Mesendoderm (in vitro differentiated cells): ENCODE results near the gene S100A13.
"Not testable (repeated sequence)": the region's sequence is repeated elsewhere in the genome, so short reads cannot be mapped to it uniquely, and the experiment has no call there.

Source experiments
- DNase-seq: peaks from one replicate; pipeline ENCODE4 v3.0.0; 2013
- H2AK5ac ChIP-seq: 2 replicates; pipeline ENCODE4 v1.6.1; 2013; ENCODE audit warnings: low read length, inconsistent platforms
- H2BK120ac ChIP-seq: 2 replicates; pipeline ENCODE4 v1.6.1; 2013; ENCODE audit warnings: low read depth, mild to moderate bottlenecking, low read length, moderate library complexity, mixed read lengths
- H2BK15ac ChIP-seq: replicated peaks from 2 replicates; pipeline ENCODE4 v1.6.1; 2013; ENCODE audit warnings: low read depth, mild to moderate bottlenecking, moderate library complexity
- H2BK5ac ChIP-seq: 2 replicates; pipeline ENCODE4 v1.6.1; 2013; ENCODE audit warnings: low read length, inconsistent platforms
- H3K18ac ChIP-seq: 2 replicates; pipeline ENCODE4 v1.6.1; 2013; ENCODE audit warnings: mild to moderate bottlenecking, low read length, mixed read lengths
- H3K23ac ChIP-seq: one replicate; pipeline ENCODE4 v1.6.1; 2013; ENCODE audit warnings: low read length
- H3K27ac ChIP-seq: 2 replicates; pipeline ENCODE4 v1.5.1; 2013; ENCODE audit warnings: low read depth, mild to moderate bottlenecking, inconsistent platforms, low read length, moderate library complexity
- H3K27me3 ChIP-seq: 2 replicates; pipeline ENCODE4 v1.6.1; 2013; ENCODE audit warnings: low read length, control low read depth, mild to moderate bottlenecking, inconsistent platforms; ENCODE audit not compliant: insufficient read depth, poor library complexity
- H3K36me3 ChIP-seq: 2 replicates; pipeline ENCODE4 v1.6.1; 2013; ENCODE audit warnings: low read length, inconsistent platforms; ENCODE audit not compliant: control insufficient read depth, insufficient read depth
- H3K4ac ChIP-seq: one replicate; pipeline ENCODE4 v1.6.1; 2013; ENCODE audit warnings: low read depth, mild to moderate bottlenecking, low read length, moderate library complexity
- H3K4me1 ChIP-seq: 2 replicates; pipeline ENCODE4 v1.6.1; 2013; ENCODE audit warnings: low read depth, low read length, inconsistent platforms; ENCODE audit not compliant: control insufficient read depth
- H3K4me2 ChIP-seq: 2 replicates; pipeline ENCODE4 v1.6.1; 2013; ENCODE audit warnings: low read length
- H3K4me3 ChIP-seq: 2 replicates; pipeline ENCODE4 v1.5.1; 2013; ENCODE audit warnings: mild to moderate bottlenecking, low read length
- H3K56ac ChIP-seq: one replicate; pipeline ENCODE4 v1.6.1; 2013; ENCODE audit warnings: low read length
- H3K79me1 ChIP-seq: 2 replicates; pipeline ENCODE4 v1.6.1; 2013; ENCODE audit warnings: low read length, inconsistent platforms
- H3K79me2 ChIP-seq: 2 replicates; pipeline ENCODE4 v1.6.1; 2013; ENCODE audit warnings: mild to moderate bottlenecking, low read length; ENCODE audit not compliant: control insufficient read depth, insufficient read depth
- H3K9ac ChIP-seq: 2 replicates; pipeline ENCODE4 v1.6.1; 2013; ENCODE audit warnings: low read length, inconsistent platforms
- H4K5ac ChIP-seq: one replicate; pipeline ENCODE4 v1.6.1; 2013; ENCODE audit warnings: low read length
- H4K8ac ChIP-seq: one replicate; pipeline ENCODE4 v1.6.1; 2013; ENCODE audit warnings: low read depth, mild to moderate bottlenecking, control low read depth, low read length, moderate library complexity
- WGBS: extraction: QIAGEN DNeasy Blood & Tissue Kit; methylation state at CpG from one replicate; pipeline ENCODE4 v1.1.7; 2013; ENCODE audit warnings: low lambda C conversion rate, missing lambda C conversion rate; ENCODE audit not compliant: insufficient coverage; ENCODE audit errors: extremely low coverage; 5-methylcytosine and 5-hydroxymethylcytosine counted together

S100A13 gene

DNA sequence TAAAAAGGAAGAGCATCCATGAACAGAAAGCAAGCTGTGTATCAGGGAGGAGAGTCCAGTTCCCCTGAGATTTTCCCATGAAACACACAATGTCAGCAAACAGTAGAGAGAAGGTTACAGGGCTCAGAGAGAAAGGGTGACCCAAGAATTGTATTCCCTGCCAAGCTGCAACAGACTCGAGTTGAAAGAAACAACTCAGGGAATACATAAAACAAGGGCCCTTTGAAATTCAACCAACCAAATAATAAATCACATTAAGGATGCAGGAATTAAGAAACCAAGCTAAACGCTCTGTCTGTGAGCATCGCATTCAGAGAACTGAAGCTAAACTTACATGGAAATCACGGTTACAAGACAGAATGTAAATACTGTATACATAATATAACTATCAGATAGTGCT is 34.6 kb downstream of the S100A13 start:
- H3K79me1 ChIP-seq = no peaks in the 10 kb centered on the region
- no peak overlapping the region for H3K23ac ChIP-seq
- no peak overlapping the region for H3K56ac ChIP-seq
- no peak overlapping the region for H3K18ac ChIP-seq
- H3K79me2 ChIP-seq = no peaks in the 10 kb centered on the region
- no peak overlapping the region for H3K9ac ChIP-seq
- H4K8ac ChIP-seq = no peak overlapping the region
- no peak overlapping the region for H2BK120ac ChIP-seq
- H2BK15ac ChIP-seq = no peak overlapping the region
- H3K4ac ChIP-seq = no peak overlapping the region
- no peak overlapping the region for H3K4me3 ChIP-seq
- H3K4me2 ChIP-seq = no peak overlapping the region
- H3K4me1 ChIP-seq = no peaks in the 10 kb centered on the region
- no peaks in the 10 kb centered on the region for H3K36me3 ChIP-seq
- H2AK5ac ChIP-seq = no peak overlapping the region
- H3K27me3 ChIP-seq = no peaks in the 10 kb centered on the region
- H3K27ac ChIP-seq = no peak overlapping the region
- H2BK5ac ChIP-seq = no peak overlapping the region
- WGBS = no CpG with 5 or more reads among the region's 4 CpGs
- no peak overlapping the region for H4K5ac ChIP-seq
- no peak for DNase-seq

DNA sequence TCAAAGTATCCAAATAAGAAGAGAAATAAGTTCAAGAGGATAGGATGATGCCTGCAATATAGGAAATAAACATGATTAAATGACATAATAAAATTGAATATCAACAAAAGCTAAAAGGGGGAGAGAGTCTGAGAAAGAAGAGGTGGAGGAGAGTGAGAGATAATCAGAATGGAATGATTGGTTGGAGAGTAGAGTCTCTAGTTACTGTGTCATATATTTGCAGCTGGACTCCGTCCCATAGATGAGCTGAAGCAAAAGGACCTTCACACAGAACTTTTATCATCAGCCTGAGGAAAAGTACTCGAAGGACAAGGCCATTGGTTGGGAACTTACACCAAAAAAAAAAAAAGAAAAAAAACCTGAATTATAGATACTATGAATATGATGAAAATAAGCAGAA is 38.8 kb downstream of the S100A13 start:
- Histone ChIP-seq H3K79me1 (no peaks in the 10 kb centered on the region), H3K79me2 (no peaks in the 10 kb centered on the region), H2AK5ac (no peak overlapping the region), H3K27me3 (no peaks in the 10 kb centered on the region), H3K56ac (no peak overlapping the region), H2BK15ac (no peak overlapping the region), H3K4me2 (no peak overlapping the region), H3K4me3 (no peak overlapping the region), H4K5ac (no peak overlapping the region), H3K18ac (no peak overlapping the region), H2BK5ac (no peak overlapping the region), H3K23ac (no peak overlapping the region), H3K4ac (no peak overlapping the region), H3K9ac (no peak overlapping the region), H3K4me1 (no peaks in the 10 kb centered on the region), H3K36me3 (no peaks in the 10 kb centered on the region), H2BK120ac (no peak overlapping the region), H4K8ac (no peak overlapping the region), H3K27ac (no peak overlapping the region)
- DNase-seq = no peak
- WGBS = no CpG with 5 or more reads among the region's 2 CpGs

DNA sequence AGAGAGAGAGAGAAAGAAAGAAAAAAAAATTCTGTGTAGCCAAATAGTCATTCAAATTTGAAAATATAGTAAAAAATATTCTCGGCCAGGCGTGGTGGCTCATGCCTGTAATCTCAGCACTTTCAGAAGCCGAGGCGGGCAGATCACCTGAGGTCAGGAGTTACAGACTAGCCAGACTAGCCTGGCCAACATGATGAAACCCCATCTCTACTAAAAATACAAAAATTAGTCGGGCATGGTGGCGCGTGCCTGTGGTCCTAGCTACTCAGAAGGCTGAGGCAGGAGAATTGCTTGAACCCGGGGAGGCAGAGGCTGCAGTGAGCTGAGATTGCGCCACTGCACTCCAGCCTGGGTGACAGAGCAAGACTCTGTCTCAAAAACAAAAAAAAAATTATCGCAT is 39.3 kb downstream of the S100A13 start:
- not testable (repeated sequence) for H3K4ac ChIP-seq, H3K18ac ChIP-seq, H3K4me2 ChIP-seq, H3K4me3 ChIP-seq, H4K8ac ChIP-seq, H3K56ac ChIP-seq, H3K23ac ChIP-seq, H3K79me1 ChIP-seq, H3K36me3 ChIP-seq, H2BK120ac ChIP-seq, H2BK15ac ChIP-seq, H3K9ac ChIP-seq, H3K79me2 ChIP-seq, DNase-seq, H3K27ac ChIP-seq, H4K5ac ChIP-seq, H2AK5ac ChIP-seq, H3K4me1 ChIP-seq, H3K27me3 ChIP-seq, H2BK5ac ChIP-seq
- no CpG with 5 or more reads among the region's 10 CpGs for WGBS

DNA sequence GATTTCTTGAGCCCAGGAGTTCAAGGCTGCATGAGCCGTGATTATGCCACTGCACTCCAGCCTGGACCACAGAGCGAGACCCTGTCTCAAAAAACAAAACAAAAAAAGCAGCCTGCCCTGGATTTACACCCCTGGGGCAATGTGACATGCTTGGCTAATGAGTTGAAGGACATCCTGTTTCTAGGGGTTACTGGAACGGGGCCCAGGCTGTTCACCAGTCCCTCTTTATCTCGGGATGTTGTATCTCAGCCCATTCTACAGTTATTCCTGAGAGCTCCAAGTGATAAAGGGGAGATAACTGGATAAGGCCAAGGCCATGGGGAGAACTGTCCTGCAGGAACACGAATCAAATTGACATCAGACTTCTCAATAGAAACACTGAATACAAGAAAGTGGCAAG is 40.0 kb downstream of the S100A13 start:
- H3K27ac ChIP-seq = no peak overlapping the region

DNA sequence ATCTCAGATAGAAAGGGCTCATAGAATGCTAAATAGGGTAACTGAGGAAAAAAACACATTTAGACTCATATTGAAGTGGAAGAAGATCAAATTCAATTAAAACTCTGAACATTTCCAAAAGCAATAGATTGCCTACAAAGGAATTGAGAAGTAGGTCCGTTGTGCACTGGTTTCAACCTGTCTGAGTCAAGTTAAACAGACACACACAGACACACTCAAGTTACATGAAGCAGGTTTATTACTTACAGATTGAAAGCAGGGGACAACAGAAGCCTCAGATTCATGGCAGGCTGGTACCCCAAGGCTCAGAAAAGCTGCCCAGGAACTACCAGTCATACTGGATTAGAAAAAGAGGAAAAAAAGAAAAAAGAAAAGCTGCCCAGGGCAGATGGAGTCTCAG is 41.0 kb downstream of the S100A13 start:
- no CpG with 5 or more reads among the region's 1 CpG for WGBS

More for the DNA sequence above, 40.0 kb downstream of the S100A13 start:
- H2AK5ac ChIP-seq = no peak overlapping the region
- no peak overlapping the region for H4K8ac ChIP-seq
- no peaks in the 10 kb centered on the region for H3K27me3 ChIP-seq
- H2BK120ac ChIP-seq = no peak overlapping the region
- no peak overlapping the region for H3K18ac ChIP-seq
- no peak overlapping the region for H3K4me2 ChIP-seq
- H2BK15ac ChIP-seq = no peak overlapping the region
- no peak overlapping the region for H3K9ac ChIP-seq
- no peaks in the 10 kb centered on the region for H3K79me2 ChIP-seq
- no peak overlapping the region for H4K5ac ChIP-seq
- H3K4me1 ChIP-seq = no peaks in the 10 kb centered on the region
- WGBS = no CpG with 5 or more reads among the region's 5 CpGs
- no peak overlapping the region for H3K23ac ChIP-seq
- no peak overlapping the region for H2BK5ac ChIP-seq
- H3K79me1 ChIP-seq = no peaks in the 10 kb centered on the region
- no peak overlapping the region for H3K4ac ChIP-seq
- no peak overlapping the region for H3K4me3 ChIP-seq
- no peak overlapping the region for H3K56ac ChIP-seq
- peak; percentile 84 for DNase-seq
- H3K36me3 ChIP-seq = no peaks in the 10 kb centered on the region

DNA sequence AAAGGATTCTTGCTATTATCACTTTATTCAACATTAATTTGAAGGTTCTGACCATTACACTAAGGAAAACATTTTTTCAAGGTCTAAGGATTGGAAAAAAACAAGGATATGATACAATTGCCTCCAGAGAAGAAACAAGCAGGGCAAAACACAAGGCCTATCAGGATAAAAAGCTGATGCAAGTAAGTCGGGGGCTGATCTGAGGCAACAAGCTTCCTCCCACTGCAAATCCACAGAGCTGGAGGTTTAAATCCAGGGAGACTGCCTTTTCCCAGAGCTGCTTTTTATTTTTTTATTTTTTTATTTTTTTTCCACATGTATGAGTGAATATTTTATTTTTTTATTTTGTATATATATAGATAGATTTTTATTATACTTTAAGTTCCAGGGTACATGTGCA is 42.3 kb downstream of the S100A13 start:
- Histone ChIP-seq H4K5ac (no peak overlapping the region), H2BK120ac (no peak overlapping the region), H3K9ac (no peak overlapping the region), H3K27ac (no peak overlapping the region), H2BK5ac (no peak overlapping the region), H3K23ac (no peak overlapping the region), H3K4me3 (no peak overlapping the region), H4K8ac (no peak overlapping the region), H3K79me1 (no peaks in the 10 kb centered on the region), H3K56ac (no peak overlapping the region), H3K27me3 (no peaks in the 10 kb centered on the region), H3K36me3 (no peaks in the 10 kb centered on the region), H3K18ac (no peak overlapping the region), H3K4ac (peak overlapping the region; percentile 65), H2BK15ac (no peak overlapping the region), H2AK5ac (no peak overlapping the region), H3K4me2 (no peak overlapping the region), H3K79me2 (no peaks in the 10 kb centered on the region), H3K4me1 (no peaks in the 10 kb centered on the region)
- no CpG with 5 or more reads among the region's 1 CpG for WGBS
- no peak for DNase-seq

More for the DNA sequence above, 41.0 kb downstream of the S100A13 start:
- Histone ChIP-seq H3K4me1 (no peaks in the 10 kb centered on the region), H3K4me2 (no peak overlapping the region), H3K23ac (no peak overlapping the region), H3K4ac (no peak overlapping the region), H3K9ac (no peak overlapping the region), H4K5ac (no peak overlapping the region), H2BK15ac (no peak overlapping the region), H3K79me1 (no peaks in the 10 kb centered on the region), H2BK120ac (no peak overlapping the region), H4K8ac (no peak overlapping the region), H3K18ac (peak overlapping the region; percentile 80), H3K27me3 (no peaks in the 10 kb centered on the region), H3K36me3 (no peaks in the 10 kb centered on the region), H2BK5ac (no peak overlapping the region), H3K56ac (no peak overlapping the region), H3K27ac (no peak overlapping the region), H3K4me3 (no peak overlapping the region), H2AK5ac (no peak overlapping the region), H3K79me2 (no peaks in the 10 kb centered on the region)
- no peak for DNase-seq
